NCI-H1092 treated with DMSO at 0.1 percent for 48 hours (cell line): ENCODE results near the gene RAPSN.

ENCODE experiments used
- DNase-seq: peaks from one replicate; lab custom pipeline; 2025; lab: John Stamatoyannopoulos, UW

RAPSN gene

DNA sequence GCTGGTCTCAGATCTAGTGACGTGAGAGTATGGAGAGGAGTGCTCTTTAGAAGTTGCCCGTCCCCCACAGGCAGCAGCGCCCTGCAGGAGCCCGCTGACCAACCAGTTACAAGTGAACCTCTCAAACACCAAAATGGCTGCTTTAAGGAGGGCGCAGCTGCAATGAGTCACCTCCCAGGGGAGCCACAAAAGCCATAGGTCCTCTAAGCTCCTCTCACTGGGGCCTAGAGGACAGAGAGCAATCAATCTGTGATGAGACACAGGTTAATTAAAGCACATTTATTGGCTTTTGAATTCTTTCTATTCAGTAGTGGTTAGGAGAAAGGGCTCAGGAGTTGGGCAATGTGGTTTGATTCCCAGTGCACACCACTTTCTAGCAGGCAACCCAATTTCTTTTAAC is 15.5 kb upstream of the RAPSN start:
- DNase-seq, result peak; percentile 96

DNA sequence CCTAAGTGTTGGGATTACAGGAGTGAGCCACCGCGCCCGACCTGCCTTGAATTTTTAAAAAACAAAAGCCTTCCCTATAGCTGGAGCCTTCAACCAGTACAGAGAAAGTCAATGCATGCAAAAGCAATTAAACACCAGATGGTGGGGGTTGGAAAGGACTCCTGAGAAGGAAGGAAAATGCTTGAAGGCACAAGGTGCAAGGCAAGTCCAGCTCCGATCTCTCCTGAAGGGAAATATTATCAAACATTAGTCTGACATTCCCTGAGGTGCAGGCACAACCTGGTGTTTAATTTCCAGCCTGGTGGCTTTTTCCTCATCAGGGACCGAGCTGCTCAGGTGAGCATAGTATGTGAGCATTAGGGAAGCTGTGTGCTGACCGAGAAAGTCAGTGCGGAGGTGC is 12.9 kb upstream of the RAPSN start:
- DNase-seq, result no peak

DNA sequence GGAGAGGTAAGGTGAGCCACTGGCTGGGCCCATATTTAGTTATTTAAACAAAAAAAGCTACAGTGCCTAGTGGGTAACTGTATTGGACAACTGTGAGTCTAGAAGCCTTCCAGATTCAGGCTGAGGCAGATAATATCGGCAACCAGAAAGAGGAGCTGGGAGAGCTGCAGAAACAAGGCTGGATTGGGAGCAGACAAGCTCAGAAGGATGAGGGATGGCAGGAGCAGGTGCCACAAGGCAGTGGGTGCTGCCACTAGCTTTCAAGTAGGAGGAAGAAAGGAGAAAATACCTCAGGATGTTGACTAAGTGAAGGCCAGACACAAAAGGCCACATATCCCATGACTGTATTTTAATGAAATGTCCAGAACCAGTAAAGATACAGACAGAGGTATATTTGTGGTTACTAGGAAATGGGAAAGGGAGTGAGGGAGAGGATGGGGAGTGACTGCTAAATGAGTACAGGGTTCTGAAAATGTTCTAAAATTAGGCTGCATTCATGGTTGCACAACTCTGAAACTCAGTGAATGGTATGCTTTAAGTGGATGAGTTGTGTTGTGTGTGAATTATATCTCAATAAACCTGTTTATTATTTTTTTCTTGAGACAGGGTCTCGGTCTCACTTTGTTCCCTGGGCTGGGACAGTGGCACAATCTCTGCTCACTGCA is 11.8 kb upstream of the RAPSN start:
- DNase-seq, result no peak

DNA sequence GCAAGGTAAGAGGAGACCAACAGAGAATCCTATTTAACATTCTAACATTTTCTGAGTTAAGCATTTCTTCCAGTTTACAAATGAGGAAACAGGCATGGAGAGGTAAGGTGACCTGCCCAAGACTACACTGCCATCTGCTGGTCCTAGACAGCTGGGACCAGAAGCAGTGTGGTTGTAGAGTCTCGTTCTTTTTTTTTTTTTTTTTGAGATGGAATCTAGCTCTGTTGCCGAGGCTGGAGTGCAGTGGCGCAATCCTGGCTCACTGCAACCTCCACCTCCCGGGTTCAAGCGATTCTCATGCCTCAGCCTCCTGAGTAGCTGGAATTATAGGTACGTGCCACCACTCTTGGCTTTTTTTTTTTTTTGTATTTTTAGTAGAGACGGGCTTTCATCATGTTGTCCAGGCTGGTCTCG is 5.3 kb upstream of the RAPSN start:
- DNase-seq, result peak; percentile 85

DNA sequence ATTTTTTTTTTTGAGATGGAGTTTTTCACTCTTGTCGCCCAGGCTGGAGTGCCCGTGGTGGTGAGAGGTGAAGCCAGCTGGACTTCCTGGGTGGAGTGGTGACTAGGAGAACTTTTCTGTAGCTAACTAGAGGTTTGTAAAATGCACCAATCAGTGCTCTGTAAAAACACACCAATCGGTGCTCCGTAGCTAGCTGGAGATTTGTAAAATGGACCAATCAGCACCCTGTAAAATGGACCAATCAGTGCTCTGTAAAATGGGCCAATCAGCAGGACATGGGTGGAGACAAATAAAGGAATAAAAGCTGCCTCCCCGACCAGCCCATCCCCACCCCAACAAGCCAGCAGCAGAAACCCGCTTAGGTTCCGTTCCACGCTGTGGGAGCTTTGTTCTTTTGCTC is 4.4 kb upstream of the RAPSN start:
- no peak for DNase-seq

DNA sequence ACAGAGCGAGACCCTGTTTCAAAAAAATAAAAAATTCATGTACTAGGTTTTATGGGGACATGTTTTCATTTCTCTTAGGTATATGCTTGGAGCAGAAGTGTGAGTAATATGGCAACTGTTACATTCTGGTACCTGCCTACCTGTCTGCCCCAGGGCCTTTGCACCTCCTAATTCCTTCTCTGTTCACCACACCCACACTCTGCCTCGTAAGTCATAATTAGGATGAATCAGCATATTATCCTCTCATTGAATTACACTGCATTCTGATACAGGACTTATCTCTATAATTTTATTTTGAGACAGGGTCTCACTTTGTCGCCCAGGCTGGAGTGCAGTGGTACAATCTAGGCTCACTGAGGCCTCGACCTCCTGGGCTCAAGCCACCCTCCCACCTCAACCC is 3.1 kb upstream of the RAPSN start:
- no peak for DNase-seq

DNA sequence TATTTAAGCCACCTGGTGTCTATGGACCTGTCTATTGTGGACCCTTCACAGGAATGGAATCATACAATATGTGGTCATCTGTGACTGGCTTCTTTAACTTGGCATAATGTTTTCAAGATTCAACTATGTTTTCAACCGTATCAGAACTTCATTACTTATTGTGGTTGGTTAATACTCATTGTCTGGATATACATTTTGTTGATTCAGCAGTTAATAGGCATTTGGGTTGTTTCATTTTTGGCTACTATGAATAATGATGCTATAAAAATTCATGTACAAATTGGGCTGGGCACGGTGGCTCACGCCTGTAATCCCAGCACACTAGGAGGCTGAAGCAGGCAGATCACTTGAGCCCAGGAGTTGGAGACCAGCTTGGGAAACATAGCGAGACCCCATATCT is 2.5 kb upstream of the RAPSN start:
- no peak for DNase-seq

DNA sequence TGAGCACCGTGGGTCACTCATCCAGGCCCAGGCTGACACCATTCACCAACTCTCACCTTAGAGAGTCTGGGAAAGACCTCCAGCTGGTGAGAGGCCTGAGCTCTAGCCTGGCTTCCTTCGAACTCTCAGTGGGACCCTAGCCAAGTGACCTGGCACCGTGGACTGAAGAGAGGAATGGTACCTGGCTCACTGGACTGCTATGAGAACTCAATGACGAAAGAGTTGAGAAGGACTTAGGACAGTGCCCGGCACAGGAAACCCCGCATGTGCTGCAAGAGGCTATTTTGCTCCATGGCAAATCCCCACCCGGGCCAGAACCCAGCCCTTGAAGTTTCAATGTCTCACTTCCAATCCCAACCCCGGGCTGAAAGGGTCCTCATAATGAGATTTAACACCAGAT is 605 bp upstream of the RAPSN start:
- DNase-seq, result no peak

DNA sequence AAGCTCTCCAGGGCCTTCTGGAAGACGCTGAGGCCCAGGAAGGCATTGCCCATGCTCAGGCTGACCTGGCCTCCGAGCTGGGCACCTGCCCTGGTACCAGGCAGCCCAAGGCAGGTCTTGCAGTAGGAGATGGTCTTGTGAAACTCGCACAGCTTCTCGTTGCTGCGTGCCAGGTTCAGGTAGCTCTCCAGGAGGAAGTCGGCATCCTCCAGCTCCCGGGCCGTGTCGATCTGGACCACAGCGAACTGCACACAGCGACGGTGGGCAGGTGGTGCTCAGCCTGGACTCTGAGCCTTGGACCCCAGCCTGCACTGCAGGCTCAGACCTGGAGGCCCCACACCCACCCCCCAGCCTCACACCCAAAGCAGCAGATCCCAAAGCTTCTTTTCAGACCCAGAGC is 1.0 kb downstream of the RAPSN start:
- no peak for DNase-seq

DNA sequence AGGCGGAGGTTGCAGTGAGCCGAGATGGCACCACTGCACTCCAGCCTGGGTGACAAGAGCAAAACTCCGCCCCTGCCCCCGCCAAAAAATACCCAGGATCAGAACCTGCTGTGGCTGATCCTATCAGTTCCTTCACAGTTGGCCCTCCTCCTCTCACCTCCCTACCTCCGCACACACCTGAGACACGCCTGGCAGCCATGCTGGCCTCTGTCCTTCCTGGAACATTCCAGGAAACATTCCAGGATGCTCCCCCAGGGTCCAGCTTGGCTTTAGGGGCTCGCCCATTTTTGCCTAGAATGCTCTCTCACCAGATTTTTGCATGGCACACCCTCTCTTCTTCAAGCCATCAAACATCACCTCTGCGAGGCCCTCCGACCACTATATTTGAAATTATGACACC is 2.1 kb downstream of the RAPSN start:
- no peak for DNase-seq

DNA sequence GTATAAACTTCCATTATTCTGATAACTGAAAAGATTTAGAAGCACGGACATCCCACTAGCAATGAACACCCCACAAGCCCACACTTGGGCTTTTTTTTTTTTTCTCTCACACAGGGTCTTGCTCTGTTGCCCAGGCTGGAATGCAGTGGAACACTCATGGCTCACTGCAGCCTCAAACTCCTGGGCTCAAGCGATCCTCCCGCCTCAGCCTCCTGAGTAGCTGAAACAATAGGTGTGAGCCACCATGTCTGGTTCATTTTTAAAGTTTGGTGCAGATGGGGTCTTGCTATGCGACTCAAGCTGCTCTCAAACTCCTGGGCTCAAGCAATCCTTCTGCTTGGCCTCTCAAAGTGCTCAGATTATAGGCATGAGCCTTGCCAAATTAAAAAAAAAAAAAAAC is 3.1 kb downstream of the RAPSN start:
- no peak for DNase-seq

DNA sequence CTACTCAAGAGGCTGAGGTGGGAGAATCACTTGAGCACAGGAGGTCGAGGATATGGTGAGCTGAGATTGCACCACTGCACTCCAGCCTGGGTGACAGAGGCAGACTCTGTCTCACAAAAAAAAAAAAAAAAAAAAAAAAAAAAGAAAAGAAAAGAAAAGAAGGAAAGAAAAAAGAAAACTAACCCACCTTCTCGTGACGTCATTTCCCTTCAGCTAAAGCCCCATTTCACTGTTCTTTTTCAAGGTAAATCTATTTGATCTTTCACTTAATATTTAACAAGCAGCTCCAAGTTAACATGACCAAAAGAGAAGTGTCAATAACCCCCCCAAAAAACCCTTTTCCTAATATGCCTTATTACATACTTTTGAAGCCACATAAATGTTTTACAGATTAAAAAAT is 5.1 kb downstream of the RAPSN start:
- DNase-seq, result no peak

DNA sequence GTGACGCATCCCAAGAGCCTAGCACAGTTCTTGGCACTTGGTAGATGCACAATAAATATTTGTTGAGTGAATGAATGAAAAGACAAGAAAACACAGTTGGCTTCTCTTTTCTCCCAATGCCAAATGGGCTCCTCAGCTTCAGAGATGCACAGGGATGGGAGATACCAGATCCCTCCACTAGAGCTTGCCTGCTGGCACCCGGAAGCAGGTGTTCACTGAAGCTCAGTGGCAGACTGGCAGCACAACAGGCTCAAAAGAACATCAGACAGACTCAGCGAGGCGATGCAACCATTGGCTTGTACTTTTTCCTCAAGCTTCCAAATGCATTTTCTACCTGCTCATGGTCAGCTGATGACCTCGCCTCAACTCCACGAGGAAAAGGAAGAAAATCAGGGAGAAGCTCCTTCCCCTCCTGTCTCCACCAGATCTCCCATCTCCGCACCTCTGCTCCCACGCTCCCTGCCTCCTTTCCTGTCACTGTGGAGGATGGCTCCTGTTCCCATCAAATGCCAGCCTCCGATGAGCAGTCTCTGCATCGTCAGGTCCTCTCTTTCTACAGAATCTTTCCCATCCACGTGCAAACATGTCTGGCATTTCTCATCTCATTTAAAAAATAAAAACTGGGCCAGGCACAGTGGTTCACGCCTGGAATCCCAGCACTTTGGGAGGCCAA is 5.8 kb downstream of the RAPSN start:
- peak; percentile 69 for DNase-seq

DNA sequence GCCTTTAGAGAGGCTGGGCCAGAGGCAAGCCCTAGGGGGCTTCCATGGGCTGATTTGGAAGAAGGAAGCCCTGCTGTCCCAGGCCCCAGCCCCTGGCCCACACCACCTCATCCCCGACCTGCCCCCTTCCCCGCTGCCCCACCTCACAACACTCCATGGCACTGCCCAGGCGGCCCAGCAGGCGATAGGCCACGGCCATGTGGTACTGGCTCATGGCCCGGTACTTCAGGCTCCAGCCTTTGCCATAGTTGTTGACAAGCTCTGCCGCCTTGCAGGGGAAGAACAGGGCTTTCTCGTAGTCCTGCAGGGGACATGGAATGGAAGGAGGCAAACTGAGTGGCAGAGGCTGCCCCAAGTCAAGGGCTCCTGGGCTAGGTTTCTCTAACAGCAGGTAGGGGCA is 6.4 kb downstream of the RAPSN start:
- no peak for DNase-seq

DNA sequence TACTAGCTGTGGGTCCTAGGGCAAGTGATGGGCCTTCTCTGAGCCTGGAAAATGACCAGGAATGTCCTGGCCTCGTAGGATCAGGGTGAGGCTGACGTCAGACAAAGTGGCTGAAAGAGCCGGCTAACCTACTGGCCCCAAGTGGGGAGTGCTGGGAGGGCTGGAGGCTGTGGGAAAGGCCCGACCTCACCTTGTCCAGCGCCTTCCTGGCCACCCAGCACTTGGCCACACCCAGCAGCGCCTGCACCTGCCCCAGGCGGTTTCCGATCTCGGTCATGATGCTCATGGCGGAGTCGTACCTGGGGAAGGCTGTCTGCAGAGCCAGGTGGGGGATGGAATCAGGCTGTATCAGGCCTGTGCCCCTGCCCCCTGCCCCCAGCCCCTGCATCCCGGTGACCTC is 7.5 kb downstream of the RAPSN start:
- DNase-seq, result no peak

DNA sequence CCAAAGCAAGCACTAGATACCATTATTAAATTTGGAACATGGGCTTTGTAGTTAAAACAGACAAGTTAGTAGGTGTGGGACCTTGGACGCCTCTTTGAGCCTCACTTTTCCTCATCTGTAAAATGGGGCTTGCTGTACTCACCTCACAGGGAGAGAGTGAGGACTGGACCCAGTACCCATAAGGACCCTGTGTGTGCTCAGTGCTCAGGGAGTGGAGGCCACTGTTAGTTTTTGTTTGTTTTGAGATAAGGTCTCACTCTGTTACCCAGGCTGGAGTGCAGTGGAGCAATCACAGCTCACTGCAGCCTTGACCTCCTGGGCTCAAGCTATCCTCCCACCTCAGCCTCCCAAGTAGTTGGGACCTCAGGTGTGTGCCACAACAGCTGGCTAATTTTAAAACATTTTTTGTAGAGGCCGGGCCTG is 8.9 kb downstream of the RAPSN start:
- no peak for DNase-seq

DNA sequence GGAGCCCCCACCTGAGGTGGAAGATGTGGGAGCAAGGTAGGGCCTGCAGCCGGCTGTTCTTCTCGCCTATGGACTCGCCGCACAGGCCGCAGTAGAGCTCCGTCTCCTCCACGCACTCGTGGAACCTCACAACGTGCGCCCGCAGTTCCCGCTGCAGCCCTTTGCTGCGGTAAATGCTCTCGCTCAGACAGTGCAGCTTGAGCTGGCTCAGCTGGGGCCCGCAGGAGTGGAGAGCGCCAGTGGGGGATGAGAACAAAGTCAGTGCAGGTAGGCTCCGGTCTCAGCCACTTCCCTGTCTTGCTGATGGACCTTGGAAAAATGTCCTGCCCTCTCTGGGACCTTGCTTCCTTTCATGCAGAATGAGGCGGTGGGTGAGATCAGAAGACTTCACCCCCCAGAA is 10.2 kb downstream of the RAPSN start:
- DNase-seq, result no peak

DNA sequence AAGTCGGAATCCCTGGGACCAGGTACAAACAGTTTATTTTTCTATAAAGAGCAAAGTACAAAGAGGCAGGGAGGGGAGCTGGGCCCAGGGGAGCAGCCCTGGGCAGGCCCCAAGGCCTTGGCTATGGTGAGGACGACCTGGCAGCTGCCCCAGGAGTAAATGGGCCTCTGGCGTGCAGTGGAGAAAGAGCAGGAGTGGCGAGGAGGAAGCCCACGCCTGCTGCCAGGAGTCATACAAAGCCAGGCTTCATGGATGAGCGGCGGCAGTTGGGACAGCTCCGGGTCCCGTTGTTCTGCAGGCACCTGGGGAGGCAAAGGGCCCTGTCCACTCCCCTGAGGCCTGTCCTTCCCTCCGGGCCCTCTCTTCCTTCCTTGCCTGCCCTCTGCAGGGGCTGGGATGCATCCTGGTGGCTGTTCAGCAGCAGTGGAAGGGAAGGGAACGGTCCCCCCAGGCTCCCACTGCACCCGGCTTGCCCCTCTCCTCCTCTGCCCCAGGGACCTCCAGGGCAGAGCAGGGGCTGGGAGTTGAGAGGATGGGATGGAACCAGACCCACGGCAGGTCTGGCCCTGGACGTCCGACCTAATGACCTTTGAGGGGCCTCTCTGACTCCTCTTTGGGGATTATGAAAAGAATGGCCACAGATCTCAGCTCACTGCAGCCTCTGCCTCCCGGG is 11.1 kb downstream of the RAPSN start:
- DNase-seq, result peak; percentile 80

DNA sequence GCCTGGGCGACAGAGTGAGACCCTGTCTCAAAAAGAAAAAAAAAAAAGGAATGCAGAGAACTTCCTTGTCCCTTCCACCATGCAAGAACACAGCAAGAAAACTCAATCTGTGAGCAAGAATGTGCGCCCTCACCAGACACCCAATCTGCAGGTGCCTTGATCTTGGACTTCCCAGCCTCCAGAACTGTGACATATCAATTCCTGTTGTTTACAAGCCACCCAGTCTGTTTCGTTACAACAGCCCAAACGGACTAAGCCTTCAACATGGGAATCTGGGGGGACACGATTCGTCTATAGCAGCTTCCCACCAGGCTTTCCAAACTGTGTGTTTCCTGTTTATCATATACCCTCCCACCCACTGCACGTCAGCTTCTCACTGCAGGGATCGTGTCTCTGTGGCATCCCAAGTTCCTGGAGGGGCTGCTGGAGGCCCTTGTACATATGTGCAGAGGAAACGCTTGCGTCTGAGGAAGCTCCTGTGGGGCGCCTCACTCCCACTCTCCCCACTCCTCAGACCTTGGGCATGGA is 11.7 kb downstream of the RAPSN start:
- no peak for DNase-seq

DNA sequence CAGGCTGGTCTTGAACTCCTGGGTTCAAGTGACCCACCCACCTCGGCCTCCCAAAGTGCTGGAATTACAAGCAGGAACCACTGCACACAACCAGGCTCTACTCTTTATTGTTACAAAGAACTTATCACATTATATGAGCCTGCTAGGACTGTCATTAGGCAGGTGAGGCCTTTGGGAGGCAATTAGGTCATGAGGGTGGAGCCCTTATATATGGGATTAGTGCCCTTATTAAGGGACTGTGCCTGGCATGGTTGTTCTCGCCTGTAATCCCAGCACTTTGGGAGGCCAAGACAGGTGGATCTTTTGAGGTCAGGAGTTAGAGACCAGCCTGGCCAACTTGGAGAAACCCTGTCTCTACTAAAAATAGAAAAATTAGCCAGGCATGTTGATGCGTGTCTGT is 12.2 kb downstream of the RAPSN start:
- no peak for DNase-seq

DNA sequence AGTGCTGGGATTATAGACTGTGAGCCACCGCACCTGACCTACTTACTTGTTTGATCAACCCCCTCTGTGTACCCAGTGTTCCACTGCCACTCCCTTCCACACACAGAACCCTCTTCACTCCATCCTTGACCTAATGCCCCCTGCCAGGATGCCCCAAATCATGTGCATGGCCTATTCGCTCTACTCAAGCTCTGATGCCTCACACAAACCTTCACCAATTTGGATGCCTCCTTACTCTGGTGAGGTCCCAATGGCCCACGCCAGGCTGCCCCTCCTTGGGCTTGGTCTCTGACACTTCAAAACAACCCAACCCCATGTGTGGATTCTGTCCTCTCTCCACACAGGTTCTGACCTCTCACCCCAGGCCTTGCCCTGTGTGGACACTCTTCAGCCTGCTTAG is 13.2 kb downstream of the RAPSN start:
- DNase-seq, result no peak

DNA sequence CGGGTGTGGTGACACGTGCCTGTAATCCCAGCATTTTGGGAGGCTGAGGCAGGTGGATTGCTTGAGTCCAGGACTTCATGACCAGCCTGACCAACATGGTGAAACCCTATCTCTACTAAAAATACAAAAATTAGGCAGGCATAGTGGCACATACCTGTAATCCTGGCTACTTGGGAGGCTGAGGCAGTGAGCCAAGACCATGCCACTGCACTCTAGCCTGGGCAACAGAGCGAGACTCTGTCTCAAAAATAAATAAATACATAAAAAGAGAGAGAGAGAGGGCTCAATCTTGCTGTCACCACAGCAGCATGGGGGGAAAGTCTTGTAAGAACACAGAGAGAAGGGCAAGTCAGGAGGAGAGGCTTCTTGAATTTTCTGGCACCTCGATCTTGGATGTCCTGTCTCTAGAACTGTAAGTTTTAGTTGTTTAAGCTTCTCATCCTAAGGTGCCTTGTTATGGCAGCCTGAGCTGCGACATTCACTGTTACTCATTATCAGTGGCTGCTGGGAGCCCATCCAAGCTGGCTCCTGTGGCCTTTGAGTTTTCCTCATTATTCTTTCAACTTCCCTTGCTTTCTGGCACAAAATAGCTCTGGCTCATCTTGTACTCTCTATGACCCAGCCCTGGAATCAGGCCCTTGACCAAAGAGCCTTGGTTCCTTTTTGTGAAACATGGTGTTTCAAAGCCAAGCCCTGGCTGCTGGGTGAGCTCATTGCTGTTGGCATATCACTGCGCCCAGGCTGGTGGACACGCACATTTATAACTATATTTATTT is 14.7 kb downstream of the RAPSN start:
- DNase-seq, result peak; percentile 20

DNA sequence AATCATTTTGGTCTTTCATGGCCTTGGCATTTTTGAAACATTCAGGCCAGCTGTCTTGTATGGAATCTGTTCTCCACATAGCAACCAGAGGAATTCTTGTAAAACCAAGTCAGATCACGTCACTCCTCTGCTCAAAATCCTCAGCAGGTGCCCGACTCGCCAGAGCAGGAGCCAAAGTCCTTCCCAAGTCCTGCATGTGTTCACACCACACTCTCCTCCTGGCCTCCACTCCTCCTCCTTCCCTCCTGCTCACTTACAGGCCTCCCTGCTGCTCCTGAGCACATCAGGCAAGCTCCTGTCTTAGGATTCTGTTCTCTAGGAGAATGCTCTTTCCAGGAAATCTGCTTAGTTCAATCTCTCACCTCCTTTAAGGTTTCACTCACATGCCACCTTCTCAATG is 15.8 kb downstream of the RAPSN start:
- DNase-seq, result no peak
